ENCODE data around the gene BBS12. TPM values are rescaled to one million over a fixed set of nuclear protein-coding genes. Genes with fewer than 3 reads are reported as not detected.

Gene BBS12
- total RNA-seq, 4 donors from 2014 or later: 3.6 to 9.9 (median 6.2) TPM

- Histone ChIP-seq H3K9me3 (no peaks in the 10 kb centered on the region), H3K27me3 (no peaks in the 10 kb centered on the region), H3K4me1 (no peaks in the 10 kb centered on the region), H3K27ac (no peak overlapping the region), H3K4me3 (no peak overlapping the region), H3K36me3 (no peaks in the 10 kb centered on the region)
- TF ChIP-seq POLR2A (IDR thresholded peaks at IDR 0.05): no peak
- no peak for TF ChIP-seq CTCF (IDR thresholded peaks at IDR 0.05)
- DNase-seq: no peak
- intact Hi-C loops (cut with DNase I; ENCODE audit: low total_unique reads): no loop called here
Measured at GRCh38 chr4:122712782-122713181, 19.7 kb upstream of the BBS12 start.

- Histone ChIP-seq H3K27me3 (no peaks in the 10 kb centered on the region), H3K9me3 (no peaks in the 10 kb centered on the region), H3K4me1 (no peaks in the 10 kb centered on the region), H3K36me3 (no peaks in the 10 kb centered on the region), H3K27ac (no peak overlapping the region), H3K4me3 (no peak overlapping the region)
- DNase-seq: no peak
- intact Hi-C loops (cut with DNase I; ENCODE audit: low total_unique reads): no loop called here
- TF ChIP-seq POLR2A (IDR thresholded peaks at IDR 0.05): no peak
- no peak for TF ChIP-seq CTCF (IDR thresholded peaks at IDR 0.05)
Measured at GRCh38 chr4:122715221-122715620, 17.3 kb upstream of the BBS12 start.

- intact Hi-C loops (cut with DNase I; ENCODE audit: low total_unique reads): no loop called here
- Histone ChIP-seq H3K4me1 (no peaks in the 10 kb centered on the region), H3K27me3 (no peaks in the 10 kb centered on the region), H3K4me3 (no peak overlapping the region), H3K9me3 (no peaks in the 10 kb centered on the region), H3K36me3 (no peaks in the 10 kb centered on the region), H3K27ac (no peak overlapping the region)
- TF ChIP-seq CTCF (IDR thresholded peaks at IDR 0.05): peak; percentile 38 to 66 (median 50)
- no peak for TF ChIP-seq POLR2A (IDR thresholded peaks at IDR 0.05)
- peak; percentile 32 to 52 for DNase-seq
Measured at GRCh38 chr4:122716825-122717448, 15.6 kb upstream of the BBS12 start.

- intact Hi-C loops (cut with DNase I; ENCODE audit: low total_unique reads): no loop called here
- no peak for TF ChIP-seq CTCF (IDR thresholded peaks at IDR 0.05)
- TF ChIP-seq POLR2A (IDR thresholded peaks at IDR 0.05): no peak
- Histone ChIP-seq H3K27ac (no peak overlapping the region), H3K9me3 (no peaks in the 10 kb centered on the region), H3K27me3 (no peaks in the 10 kb centered on the region), H3K36me3 (no peaks in the 10 kb centered on the region), H3K4me1 (no peaks in the 10 kb centered on the region), H3K4me3 (no peak overlapping the region)
- no peak for DNase-seq
Measured at GRCh38 chr4:122718281-122718680, 14.2 kb upstream of the BBS12 start.

- TF ChIP-seq POLR2A (IDR thresholded peaks at IDR 0.05) (no peak), CTCF (IDR thresholded peaks at IDR 0.05) (no peak)
- DNase-seq: no peak
- H3K9me3 ChIP-seq: no peaks in the 10 kb centered on the region
- H3K27ac ChIP-seq: no peak overlapping the region
- no peak overlapping the region for H3K4me3 ChIP-seq
- no peaks in the 10 kb centered on the region for H3K4me1 ChIP-seq
- intact Hi-C loops (cut with DNase I; ENCODE audit: low total_unique reads): no loop called here
- no peaks in the 10 kb centered on the region for H3K27me3 ChIP-seq
- H3K36me3 ChIP-seq: no peaks in the 10 kb centered on the region
Measured at GRCh38 chr4:122722256-122722655, 10.2 kb upstream of the BBS12 start.
